HFFc6 (cell line): ENCODE measurements around the gene RAB40AL. TPM values are rescaled to one million over a fixed set of nuclear protein-coding genes. Genes with fewer than 3 reads are reported as not detected.

Experiments used
- DNase-seq: peaks from one replicate; pipeline ENCODE4 v3.0.0-alpha.2; 2018
- H3K27ac Mint-ChIP-seq: 2 replicates; pipeline ENCODE4 v1.8.0; 2020; ENCODE audit warnings: mild to moderate bottlenecking, mixed read lengths
- H3K27me3 Mint-ChIP-seq: 2 replicates; pipeline ENCODE4 v1.8.0; 2021; ENCODE audit warnings: mild to moderate bottlenecking, moderate library complexity, mixed read lengths; ENCODE audit not compliant: insufficient read depth
- H3K36me3 Mint-ChIP-seq: 2 replicates; pipeline ENCODE4 v1.8.0; 2021; ENCODE audit warnings: low read depth, mixed read lengths
- H3K4me1 Mint-ChIP-seq: 2 replicates; pipeline ENCODE4 v1.8.0; 2020; ENCODE audit warnings: low read depth, mixed read lengths
- H3K4me3 Mint-ChIP-seq: 2 replicates; pipeline ENCODE4 v1.8.0; 2020; ENCODE audit warnings: mild to moderate bottlenecking, moderate library complexity, mixed read lengths
- H3K9me3 Mint-ChIP-seq: 2 replicates; pipeline ENCODE4 v1.8.0; 2020; ENCODE audit warnings: mild to moderate bottlenecking, mixed read lengths
- total RNA-seq, 6 experiments: library from RNA; stranded (reverse); fragmentation: NEBNext Ultra II Directional; extraction: Animal tissue kit (Norgen Biotek cat#: 25700); gene quantifications; 2 replicates in 1 of 6; 3 replicates in 5 of 6; pipeline ENCODE4 v1.2.3, GENCODE V29; 2021
- TF ChIP-seq, protein P1 (sequence below): fragments of 200-600 bp; sonication (generic); IDR thresholded peaks from 2 replicates; pipeline ENCODE4 v1.5.0; 2021; ENCODE audit warnings: antibody characterized with exemption, mild to moderate bottlenecking

RAB40AL gene
- total RNA-seq, 6 experiments from 2014 or later, result not detected

GRCh38 chrX:102983205-102983604 lies 46.1 kb downstream of the RAB40AL start:
- no peak for DNase-seq
- H3K36me3 Mint-ChIP-seq, result no peaks in the 10 kb centered on the region
- H3K4me1 Mint-ChIP-seq, result peaks cover 3% of the 10 kb centered on the region
- TF ChIP-seq, protein P1, sequence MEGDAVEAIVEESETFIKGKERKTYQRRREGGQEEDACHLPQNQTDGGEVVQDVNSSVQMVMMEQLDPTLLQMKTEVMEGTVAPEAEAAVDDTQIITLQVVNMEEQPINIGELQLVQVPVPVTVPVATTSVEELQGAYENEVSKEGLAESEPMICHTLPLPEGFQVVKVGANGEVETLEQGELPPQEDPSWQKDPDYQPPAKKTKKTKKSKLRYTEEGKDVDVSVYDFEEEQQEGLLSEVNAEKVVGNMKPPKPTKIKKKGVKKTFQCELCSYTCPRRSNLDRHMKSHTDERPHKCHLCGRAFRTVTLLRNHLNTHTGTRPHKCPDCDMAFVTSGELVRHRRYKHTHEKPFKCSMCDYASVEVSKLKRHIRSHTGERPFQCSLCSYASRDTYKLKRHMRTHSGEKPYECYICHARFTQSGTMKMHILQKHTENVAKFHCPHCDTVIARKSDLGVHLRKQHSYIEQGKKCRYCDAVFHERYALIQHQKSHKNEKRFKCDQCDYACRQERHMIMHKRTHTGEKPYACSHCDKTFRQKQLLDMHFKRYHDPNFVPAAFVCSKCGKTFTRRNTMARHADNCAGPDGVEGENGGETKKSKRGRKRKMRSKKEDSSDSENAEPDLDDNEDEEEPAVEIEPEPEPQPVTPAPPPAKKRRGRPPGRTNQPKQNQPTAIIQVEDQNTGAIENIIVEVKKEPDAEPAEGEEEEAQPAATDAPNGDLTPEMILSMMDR, result no peak
- H3K27ac Mint-ChIP-seq, result no peak overlapping the region
- no peak overlapping the region for H3K4me3 Mint-ChIP-seq
- H3K9me3 Mint-ChIP-seq, result no peaks in the 10 kb centered on the region
- H3K27me3 Mint-ChIP-seq, result no peaks in the 10 kb centered on the region; the same call in none of the 2 replicates

DNA sequence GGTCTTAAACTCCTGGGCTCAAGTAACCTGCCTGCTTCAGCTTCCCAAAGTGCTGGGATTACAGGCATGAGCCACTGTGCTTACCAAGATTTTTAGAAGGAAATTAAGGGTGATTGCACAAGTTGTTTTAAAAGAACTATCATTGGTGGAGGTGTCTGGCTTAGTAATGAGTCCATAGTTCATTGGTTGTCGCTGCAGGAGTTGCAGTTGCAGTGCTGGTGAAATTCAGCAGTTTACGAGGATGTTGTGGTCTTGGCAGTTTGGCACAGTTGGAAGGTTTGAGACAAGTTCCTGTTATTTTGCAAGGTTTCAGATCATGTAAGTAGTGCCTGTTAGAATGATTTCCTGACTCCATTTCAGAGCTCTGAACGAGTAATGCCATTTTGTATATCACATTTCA lies 48.1 kb downstream of the RAB40AL start:
- Mint-ChIP-seq H3K27ac (no peak overlapping the region), H3K27me3 (no peaks in the 10 kb centered on the region; the same call in none of the 2 replicates), H3K4me3 (no peak overlapping the region), H3K9me3 (no peaks in the 10 kb centered on the region), H3K4me1 (no peaks in the 10 kb centered on the region), H3K36me3 (no peaks in the 10 kb centered on the region)
- DNase-seq, result no peak
- TF ChIP-seq, protein P1, result no peak

Other genes with a start within 250 kb of the RAB40AL start
- gene GPRASP2, start 224.8 kb upstream of the RAB40AL start, total RNA-seq, result 10 to 100 TPM in 4 of 6 experiments, 1 to 10 TPM in 2; 7.9 to 15.0 (median 12.4) TPM
- 1 to 10 TPM; 1.9 to 5.7 (median 5.4) TPM for gene GPRASP3, start 216.5 kb upstream of the RAB40AL start, total RNA-seq
- gene BEX1, start 126.9 kb downstream of the RAB40AL start, total RNA-seq, result not detected
- 1 to 10 TPM in 4 of 6 experiments, under 1 TPM in 2; 0.54 to 4.2 (median 1.1) TPM for gene NXF3, start 155.9 kb downstream of the RAB40AL start, total RNA-seq